A172 (cell line): ENCODE results near the gene UXS1. TPM values are rescaled to one million over a fixed set of nuclear protein-coding genes. Genes with fewer than 3 reads are reported as not detected.

Experiments used
- DNase-seq: peaks from one replicate; pipeline ENCODE4 v3.0.0-alpha.2; 2015; ENCODE audit warnings: low spot score
- total RNA-seq: library from RNA; depleted of rRNA; stranded (reverse); fragments of >200 nt; shearing (Covaris generic); gene quantifications from 2 replicates; pipeline ENCODE4 v1.2.3, GENCODE V29; 2014

Gene UXS1
- total RNA-seq, 1 experiment from 2014 or later = 31.5 TPM

DNA sequence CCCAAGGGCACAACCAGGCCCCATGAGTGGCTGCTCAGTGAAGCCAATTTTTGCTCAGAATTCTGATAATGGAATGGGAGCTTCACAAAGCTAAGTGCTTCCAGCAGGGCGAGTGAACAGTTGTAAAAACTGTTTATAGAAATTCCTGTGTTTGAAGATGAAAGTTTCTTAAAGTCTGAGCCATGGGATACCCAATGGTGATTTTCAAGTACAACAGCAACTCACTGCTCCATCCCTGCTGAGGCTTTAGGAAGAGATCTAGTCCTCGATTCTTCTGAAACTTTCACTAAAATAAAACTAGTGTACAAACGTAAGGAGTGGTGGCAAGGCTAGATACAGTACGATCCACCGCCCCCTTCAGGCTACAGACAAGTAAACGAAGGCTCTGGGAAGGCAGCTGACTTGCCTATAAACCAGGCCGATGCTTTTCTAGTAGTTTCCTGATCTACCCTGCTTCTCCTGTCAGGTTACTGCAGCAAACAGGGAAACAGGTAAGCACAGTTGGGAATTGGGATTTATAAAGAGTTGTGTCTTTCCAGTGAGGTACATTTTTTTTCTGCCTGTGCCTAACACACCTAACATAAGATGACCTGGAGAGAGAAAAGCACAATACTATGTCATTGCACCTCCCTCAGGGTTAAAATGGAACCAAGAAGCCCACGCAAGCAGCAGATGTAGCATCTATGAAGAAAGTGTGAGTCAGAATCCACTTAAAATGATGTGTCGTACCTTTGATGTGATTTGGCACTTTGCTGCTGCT is 108.7 kb downstream of the UXS1 start:
- DNase-seq = no peak

DNA sequence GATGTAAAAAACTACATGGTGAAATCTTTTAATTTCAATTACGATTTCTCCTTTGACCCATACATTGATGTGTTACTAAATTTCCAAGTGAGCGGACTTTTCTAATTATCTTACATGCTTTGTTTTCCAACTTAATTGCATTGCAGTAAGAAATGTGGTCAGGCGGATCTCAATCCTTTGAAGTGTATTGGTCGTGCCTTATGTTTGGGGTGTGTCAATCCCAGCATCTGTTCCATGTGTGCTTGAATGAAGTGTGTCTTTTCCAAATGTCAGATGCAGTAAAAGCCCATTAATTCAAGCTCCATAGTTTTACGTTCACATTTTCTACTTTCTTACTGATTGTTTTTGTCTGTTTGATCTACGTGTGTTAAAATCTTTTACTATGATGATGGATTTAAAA is 113.1 kb downstream of the UXS1 start:
- DNase-seq = no peak

DNA sequence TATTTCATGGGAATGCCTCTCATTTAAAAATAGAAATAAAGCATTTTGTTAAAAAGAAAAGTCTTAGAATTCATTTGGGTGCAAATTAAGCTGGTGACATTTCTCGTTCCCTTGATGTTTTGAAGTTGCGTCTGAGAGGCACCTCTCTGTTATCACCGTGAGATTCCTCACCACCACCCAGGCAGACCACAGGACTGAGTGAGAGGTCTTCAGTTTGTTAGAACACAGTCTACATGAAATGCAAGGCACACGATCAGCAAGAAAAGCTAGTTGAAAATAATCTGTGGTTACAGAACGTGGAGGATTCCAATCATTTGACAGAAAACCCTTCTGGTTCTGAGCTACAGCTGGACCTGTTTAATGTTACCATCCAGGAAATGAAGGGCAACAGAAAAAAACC is 116.0 kb downstream of the UXS1 start:
- no peak for DNase-seq

DNA sequence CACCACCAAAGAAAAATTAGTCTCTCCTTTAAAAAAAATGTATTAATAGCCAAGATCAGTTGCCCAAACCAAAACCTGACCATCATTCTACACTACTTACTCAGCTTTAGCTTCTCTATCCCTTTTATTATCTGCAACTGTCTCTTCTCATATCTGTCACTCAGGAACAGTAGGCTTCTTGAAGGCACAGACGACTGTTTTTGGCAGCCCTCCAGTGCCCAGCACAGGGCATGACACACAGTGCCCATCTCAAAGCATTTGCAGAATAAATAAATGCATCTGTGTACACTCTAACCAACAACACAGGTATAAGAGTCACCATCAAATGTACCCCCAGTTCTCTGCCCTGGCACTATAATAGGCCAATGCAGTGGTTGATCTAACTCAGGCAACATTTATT is 117.2 kb downstream of the UXS1 start:
- no peak for DNase-seq

DNA sequence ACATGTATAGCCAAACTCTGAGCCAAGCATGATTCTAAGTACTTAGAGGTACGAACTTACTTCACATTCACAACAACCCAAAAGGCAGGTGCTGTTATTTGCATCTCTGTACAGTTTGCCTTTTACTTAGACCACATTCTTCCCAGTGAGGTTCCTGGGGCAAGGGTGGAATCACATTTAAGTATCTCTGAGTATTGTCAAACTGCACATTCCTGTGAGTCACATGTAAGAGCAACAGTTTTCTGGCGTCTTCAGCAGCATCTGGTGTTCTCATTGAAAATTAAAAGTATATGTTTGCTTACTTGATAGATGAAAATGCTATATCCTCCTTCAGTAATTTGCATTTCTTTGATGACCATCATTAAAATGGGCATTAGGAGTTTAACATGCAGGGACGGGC is 119.1 kb downstream of the UXS1 start:
- DNase-seq = no peak

DNA sequence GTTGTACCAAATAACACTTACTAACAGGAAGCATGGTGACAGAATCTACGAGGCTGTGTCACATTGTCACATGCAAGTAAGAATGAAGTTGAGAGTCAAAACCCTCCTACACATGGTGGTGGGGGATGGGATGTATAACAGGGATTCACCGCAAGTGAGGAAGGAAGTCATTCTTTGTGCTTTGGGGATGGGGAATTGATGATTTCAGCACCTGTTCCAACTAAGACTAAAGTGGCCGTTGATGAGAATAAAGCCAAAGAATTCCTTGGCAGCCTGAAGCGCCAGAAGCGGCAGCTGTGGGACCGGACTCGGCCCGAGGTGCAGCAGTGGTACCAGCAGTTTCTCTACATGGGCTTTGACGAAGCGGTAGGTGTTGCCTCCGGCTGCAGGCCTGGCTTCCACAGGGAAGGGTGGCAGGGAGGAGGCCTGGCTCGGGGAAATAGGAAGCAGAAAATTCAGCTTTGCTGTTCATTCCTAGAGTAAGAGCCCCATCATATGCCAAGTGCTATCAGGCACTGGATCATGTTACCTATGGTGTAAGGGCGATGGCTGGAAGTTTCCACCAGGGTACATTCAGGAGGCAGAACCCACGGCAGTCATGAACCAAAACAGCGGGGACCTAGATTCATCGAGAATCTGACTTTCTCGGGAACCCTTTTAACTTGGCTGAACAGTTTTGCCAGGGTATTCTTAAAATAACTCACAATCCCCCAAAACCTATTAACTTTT is 120.3 kb downstream of the UXS1 start:
- no peak for DNase-seq

DNA sequence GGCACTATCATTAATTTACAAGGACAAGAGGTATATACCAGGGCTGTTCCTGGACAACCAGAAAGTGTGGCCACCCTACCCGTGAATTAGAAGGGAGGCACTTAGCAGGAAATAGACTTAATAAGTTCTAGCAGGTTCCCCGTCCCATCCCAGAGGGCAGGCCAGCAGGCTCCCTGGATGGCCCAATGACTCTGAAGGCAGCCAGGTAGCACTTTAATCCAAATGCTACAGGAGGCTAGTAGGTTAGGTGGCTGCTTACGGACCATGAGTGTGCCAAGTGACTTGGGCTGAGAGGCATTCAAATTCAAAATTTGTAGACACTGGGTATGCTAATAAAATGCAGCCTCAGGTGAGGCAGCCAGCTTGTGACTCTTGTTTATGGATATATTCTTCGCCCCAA is 123.9 kb downstream of the UXS1 start:
- no peak for DNase-seq

DNA sequence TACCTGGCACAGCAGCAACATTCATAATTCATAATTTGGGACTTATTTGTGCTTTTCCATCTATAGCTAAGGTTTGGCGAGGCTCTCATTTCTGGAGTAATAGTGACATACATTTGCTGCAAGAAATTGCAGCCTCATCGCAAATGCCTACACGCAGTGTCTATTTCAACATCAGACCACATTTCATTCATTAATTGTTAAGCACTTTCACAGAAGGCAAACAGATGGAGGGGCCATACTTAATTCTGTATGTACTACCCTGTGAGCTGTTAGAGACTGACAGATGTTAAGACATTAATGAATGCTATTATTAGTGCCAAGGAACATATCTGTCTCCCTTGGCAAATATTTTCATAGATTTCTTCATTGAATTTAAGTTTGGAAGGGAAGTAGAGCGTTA is 125.7 kb downstream of the UXS1 start:
- DNase-seq = no peak

DNA sequence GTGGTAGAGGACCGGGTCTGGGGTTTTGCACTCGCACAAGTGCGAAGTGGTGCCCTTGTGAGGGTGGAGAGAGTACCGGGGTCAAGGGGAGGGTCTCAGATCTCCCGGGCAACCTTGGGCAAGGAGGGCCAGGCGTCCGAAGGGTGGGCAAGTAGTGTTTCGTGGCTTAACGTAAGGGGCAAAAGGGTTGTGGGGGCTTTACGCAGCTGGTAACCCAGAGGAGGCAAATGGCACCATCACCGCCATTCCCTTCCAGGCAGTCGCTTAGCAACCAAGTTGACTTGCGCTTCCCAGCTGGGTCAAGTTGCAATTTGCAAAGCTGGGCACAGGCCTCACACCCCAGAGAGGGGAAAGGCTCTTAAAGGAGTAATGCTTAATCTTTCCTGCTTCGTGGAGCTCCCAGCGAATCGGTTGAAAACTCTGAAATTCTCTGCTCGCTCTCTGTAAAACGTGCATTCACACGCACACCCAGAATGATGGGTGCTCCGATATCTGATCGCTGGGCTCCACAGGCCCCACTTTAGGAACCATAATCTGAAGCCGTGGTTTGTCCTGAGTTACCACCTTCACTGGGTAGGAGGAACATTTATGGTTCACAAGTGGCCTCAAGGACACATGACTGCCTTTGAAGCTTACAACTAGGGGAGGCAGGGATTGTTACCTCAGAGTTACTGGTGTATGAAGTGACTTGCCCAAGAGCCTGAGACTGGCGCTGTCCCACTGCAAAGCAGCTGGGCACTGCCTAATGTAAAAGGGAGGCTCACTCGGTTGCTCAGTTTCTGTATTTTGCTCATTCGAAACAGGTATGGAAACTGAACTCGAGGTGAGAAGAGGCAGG is 127.9 kb downstream of the UXS1 start:
- DNase-seq = no peak

DNA sequence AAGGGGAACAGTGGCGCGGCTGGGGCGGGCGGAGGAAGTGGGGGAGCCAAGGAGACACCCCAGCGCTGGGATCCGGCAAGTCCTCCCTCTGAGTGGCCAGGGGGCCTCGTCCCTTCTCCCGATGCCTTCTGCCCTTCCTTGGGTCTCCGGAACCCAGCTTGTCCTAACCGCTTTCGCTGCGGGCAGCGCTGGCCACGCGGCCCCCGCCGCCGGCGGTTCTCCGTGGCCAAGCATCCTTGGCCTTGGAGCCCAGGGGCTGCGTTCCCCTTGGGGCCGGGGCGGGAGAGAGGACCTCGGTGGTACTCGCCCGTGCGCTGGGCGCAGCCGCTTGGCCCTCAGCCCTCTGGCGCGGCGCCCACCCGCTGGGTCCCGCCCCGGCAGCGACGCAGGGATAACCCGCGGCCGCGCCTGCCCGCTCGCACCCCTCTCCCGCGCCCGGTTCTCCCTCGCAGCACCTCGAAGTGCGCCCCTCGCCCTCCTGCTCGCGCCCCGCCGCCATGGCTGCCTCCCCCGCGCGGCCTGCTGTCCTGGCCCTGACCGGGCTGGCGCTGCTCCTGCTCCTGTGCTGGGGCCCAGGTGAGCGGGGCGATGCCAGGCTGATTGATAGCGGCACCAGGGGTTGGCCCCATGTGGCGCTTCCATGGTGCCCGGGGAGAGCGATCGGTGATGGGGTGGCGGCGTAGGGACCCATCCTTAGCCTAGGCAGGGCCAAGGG is 128.7 kb downstream of the UXS1 start:
- DNase-seq = no peak

DNA sequence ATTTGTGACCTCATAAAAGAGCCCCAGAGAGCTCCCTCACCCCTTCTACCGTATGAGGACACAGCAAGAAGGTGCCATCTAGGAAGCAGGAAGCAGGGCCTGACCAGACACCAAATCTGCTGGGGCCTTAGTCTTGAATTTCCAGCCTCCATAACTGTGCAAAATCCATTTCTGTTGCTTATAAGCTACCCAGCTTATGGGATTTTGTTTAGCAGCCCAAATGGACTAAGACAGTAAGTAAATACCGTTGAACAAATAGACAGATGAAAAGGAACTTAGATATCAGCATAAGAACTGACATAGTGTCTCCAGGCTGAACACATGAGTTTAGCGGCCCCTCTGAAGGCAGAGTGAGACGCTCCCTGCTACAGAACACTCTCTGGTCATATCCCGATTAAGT is 130.9 kb downstream of the UXS1 start:
- DNase-seq = no peak

DNA sequence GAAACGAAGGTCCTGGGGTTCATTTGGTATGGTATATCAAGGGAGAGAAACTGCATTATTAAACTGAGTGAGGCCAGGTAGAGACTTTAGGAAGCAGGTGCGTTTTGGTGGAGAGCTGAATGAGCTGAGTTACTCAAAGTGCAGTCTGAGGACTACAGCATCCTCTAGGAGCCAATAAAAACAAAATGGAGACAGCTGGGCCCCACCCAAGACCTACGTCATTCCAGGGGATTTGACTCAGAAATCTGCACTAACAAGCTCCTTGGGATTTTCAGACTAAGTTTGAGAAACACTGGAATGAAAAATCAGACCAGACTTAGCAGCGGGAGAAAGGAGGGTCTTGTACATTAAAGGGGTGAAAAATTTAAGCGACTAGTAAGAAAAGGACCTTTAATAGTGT is 131.5 kb downstream of the UXS1 start:
- DNase-seq = no peak

DNA sequence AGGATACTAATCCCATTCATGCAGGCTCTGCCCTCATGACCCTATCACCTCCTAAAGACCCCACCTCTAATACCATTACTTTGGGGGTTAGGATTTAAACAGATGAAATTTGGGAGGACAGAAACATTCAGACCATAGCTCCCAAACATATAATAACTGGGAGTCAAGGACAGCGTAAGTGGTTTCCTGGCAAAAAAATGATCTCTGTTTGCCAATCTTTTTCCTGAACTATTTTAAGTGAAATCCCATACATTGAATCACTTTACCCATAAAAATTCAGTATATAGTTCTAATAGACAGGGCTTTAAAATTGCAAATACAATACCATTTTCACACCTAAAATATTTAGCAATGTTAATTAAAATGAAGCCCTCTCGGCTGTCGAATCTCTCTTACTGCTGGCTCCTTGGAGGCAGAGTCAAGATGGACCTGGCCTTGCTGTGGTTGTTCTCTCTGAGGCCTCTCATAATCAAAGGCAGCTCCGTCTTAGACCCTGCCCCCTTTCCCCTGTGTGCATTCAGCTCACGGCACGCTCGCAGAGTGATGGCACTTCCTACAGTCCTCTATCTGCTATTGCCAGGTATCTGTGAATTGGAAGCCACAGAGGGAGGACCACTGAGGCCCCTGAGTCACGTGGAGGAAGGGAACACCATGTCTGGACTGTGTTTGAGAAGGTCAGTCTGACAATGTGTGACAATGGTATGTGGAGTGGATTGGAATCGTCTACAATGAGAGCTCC is 132.3 kb downstream of the UXS1 start:
- no peak for DNase-seq

DNA sequence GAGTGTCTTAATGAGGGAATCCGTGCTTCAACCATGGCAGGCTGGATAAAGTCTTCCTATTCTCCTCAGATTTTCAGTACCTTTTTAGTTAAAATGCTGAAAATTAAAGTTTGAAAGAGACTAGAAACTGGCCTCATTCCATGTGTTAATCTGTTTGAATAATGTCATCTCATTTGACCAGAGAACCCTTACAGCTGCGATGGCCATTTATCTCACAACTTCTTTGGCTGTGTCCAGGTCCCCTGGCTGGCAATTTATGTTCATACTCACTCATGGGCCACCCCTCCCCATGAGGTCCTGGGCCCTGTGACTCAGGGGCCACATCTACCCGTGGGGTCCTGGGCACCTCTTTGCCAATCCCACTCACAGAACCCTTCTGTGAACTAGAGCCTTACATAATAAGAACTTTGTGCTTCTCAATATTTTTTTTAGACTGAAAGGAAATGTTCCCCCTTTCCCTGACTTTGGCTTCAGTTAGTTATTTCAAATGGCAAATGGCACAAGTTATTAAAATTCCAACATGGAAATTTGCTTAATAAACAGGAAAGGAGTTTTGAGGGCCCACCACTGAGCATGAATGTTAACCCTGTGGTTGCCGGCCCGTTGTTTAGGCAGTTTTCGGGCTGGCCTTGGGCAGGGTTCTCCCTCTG is 134.6 kb downstream of the UXS1 start:
- DNase-seq = no peak

DNA sequence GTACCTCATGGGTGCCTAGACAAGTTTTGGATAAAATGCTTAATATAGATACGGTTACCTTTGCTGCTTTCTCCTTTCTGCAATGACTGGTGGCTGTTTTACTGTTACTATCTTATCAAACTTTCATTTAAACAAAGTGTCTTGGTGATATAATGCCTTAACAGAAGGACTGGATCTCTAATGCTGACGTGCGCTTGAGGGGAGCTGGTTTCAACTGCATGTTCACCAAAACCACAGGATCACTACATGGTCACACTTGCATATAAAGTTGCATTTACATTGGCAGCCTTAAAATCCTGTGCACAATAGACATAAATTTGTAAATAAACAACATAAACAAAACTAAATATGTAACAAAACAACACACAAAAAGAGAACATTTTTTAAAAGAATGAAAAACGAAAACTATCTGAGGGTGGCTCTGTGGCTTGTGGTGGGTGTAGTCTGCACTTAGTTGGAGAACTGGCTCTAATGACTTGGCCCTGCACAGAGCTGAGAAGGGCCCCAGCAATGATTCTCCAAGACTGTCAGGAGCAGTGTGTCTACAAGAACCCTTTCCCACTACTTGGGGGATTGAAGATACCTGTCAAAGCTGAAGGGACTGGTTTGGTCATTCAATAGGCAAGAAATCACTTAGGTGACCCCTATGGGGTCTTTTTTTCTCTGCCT is 135.5 kb downstream of the UXS1 start:
- DNase-seq = no peak

DNA sequence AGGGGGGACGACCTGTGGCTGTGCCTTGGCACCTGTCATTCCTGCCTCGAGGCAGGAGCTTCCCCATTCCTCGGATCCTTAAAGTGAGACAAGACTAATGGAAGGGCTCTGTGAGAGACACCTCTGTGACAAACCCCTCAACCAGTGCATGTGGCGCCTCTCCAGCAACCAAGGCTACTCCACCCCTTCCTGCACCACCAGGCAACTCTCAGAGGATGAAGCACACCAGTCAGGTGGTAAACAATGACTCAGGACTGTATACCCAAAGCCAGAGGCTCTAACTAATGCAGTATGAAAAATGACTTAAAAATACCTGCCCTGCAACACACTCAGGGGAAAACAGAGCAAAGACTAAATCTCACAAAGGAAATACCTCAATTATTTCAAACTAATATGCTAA is 136.9 kb downstream of the UXS1 start:
- DNase-seq = peak; percentile 75

DNA sequence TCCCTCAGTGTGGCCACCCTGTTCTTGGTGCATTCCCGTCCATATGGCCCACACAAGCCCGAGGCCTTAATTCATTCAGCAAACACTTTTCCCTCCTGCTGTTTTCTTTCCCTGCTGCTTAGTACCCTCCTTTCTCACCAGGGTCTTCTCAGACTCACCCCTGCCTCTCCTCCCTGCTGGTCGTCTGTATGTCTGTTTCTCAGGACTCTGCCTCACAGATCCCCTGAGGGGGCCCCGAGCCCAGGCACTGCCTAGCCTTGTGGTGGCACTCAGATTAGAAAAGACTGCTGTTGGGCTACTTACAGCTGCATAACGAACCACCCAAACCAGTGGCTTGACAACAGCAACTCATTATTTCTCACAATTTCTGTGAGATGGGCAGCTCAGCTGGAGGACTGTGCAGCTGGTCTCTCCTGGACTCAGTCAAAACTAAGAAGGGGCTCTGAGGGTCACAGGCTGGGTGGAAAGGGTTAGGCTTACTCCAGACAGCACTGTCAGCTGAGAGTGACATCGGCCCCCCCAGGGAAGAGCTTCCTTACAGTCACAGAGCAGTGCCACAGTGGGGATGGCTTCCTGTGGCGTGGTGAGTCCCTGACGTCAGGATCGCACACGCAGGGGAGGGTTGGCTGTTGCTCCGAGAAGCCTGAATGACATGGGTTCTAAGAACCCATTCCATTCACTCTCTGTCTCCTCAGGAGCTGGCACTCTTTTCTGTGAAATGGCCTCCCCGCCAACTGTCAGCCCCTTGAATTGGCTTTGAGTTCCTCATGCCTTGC is 139.0 kb downstream of the UXS1 start:
- no peak for DNase-seq

DNA sequence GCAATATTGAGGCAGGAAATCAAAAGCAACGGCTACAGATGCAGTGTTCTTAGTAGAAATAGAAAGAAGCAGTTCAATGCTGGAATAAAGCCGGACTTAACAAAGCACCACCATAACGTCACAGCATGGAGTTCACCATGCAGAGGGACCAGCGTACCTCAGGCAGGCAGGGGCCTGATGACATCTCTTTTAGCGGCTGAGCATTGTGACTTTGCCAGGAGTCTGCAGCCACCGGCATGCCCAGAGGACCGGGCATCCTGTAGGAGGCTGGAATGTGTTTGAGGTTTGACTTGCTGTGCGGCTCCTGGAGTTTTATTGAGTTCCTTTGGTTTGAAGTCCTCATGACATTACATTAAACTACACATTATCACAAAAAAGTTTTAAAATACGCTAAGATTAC is 139.8 kb downstream of the UXS1 start:
- peak; percentile 56 for DNase-seq

DNA sequence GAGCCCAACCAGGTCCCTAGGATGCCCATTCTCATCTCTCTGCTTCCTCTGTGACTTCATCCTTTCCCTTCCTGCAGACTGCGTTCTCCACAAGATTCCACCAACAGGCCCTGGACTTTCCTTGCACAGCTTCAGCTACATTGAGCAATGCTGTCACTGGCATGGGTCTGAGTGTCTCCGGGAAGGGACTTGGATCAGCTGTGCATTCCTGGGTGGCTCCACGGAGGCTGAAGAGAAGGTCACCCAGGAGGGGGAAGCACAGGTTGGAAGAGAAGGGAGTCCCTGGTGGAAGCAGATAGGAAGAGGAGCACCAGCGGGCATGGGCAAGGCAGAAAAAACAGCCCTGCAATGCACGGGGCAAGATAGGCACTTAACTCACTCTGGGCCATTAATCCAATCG is 140.5 kb downstream of the UXS1 start:
- DNase-seq = no peak
